GM23338 (cell line): Measurements from ENCODE around the gene PRSS48. TPM values are rescaled to one million over a fixed set of nuclear protein-coding genes. Genes with fewer than 3 reads are reported as not detected.
A peak's percentile ranks its signal among the peaks of the same experiment; 100 is the strongest.

Source experiments
- ATAC-seq: fragments of 200-7000 bp; cut with Tn5 transposase; 3 replicates; pipeline ENCODE4 v1.9.1; 2020
- DNase-seq: peaks from one replicate; pipeline ENCODE4 v3.0.0-alpha.2; 2015; ENCODE audit warnings: low spot score
- H2AFZ ChIP-seq: fragments of 200-600 bp; sonication (generic); 2 replicates; pipeline ENCODE4 v1.8.0; 2016; ENCODE audit warnings: antibody characterized with exemption, mild to moderate bottlenecking, moderate library complexity
- H3F3A ChIP-seq: fragments of 200-600 bp; sonication (generic); replicated peaks from 2 replicates; pipeline ENCODE4 v1.8.0; 2017; ENCODE audit warnings: antibody characterized with exemption, mixed run types, low read depth
- H3K27ac ChIP-seq: fragments of 200-600 bp; sonication (generic); 2 replicates; pipeline ENCODE4 v1.6.1; 2016; ENCODE audit warnings: low read depth
- H3K27me3 ChIP-seq: fragments of 200-600 bp; sonication (generic); 2 replicates; pipeline ENCODE4 v1.8.0; 2016; ENCODE audit warnings: mild to moderate bottlenecking, mixed run types, moderate library complexity; ENCODE audit not compliant: insufficient read depth
- H3K36me3 ChIP-seq: fragments of 200-600 bp; sonication (generic); 2 replicates; pipeline ENCODE4 v1.8.0; 2016; ENCODE audit warnings: mild to moderate bottlenecking; ENCODE audit not compliant: insufficient read depth
- H3K4me1 ChIP-seq: fragments of 200-600 bp; sonication (generic); 2 replicates; pipeline ENCODE4 v1.8.0; 2016; ENCODE audit warnings: mild to moderate bottlenecking, moderate library complexity; ENCODE audit not compliant: insufficient read depth
- H3K4me2 ChIP-seq: fragments of 200-600 bp; sonication (generic); 2 replicates; pipeline ENCODE4 v1.7.1; 2017; ENCODE audit warnings: mixed run types
- H3K4me3 ChIP-seq: fragments of 200-600 bp; sonication (generic); 2 replicates; pipeline ENCODE4 v1.6.1; 2016; ENCODE audit warnings: mixed run types
- H3K79me2 ChIP-seq: fragments of 200-600 bp; sonication (generic); replicated peaks from 2 replicates; pipeline ENCODE4 v1.8.0; 2017; ENCODE audit warnings: mild to moderate bottlenecking; ENCODE audit not compliant: insufficient read depth
- H3K9me2 ChIP-seq: fragments of 200-600 bp; sonication (generic); 2 replicates; pipeline ENCODE4 v1.8.0; 2017; ENCODE audit not compliant: insufficient read depth
- H4K20me1 ChIP-seq: fragments of 200-600 bp; sonication (generic); replicated peaks from 2 replicates; pipeline ENCODE4 v1.8.0; 2017; ENCODE audit warnings: mild to moderate bottlenecking; ENCODE audit not compliant: insufficient read depth
- H3K27ac Mint-ChIP-seq: 2 replicates; pipeline ENCODE4 v1.8.0; 2020; ENCODE audit warnings: inconsistent platforms, mild to moderate bottlenecking, moderate library complexity, mixed read lengths
- H3K27me3 Mint-ChIP-seq: 3 replicates; pipeline ENCODE4 v1.8.0; 2022; ENCODE audit warnings: low read depth, mild to moderate bottlenecking, moderate library complexity, mixed read lengths, inconsistent platforms; ENCODE audit not compliant: insufficient read depth, poor library complexity
- H3K36me3 Mint-ChIP-seq: 3 replicates; pipeline ENCODE4 v1.8.0; 2021; ENCODE audit warnings: low read depth, mild to moderate bottlenecking, inconsistent platforms, moderate library complexity, mixed read lengths
- H3K4me1 Mint-ChIP-seq: 3 replicates; pipeline ENCODE4 v1.8.0; 2020; ENCODE audit warnings: mild to moderate bottlenecking, inconsistent platforms, mixed read lengths
- H3K4me3 Mint-ChIP-seq: 3 replicates; pipeline ENCODE4 v1.8.0; 2021; ENCODE audit warnings: moderate library complexity, mild to moderate bottlenecking, inconsistent platforms, mixed read lengths
- H3K9me3 Mint-ChIP-seq: 3 replicates; pipeline ENCODE4 v1.8.0; 2020; ENCODE audit warnings: moderate library complexity, mild to moderate bottlenecking, inconsistent platforms, mixed read lengths
- CREB1 ChIP-seq: fragments of 250-450 bp; sonication (Bioruptor Pico); IDR thresholded peaks from 2 replicates; pipeline ENCODE4 v1.5.0; 2020; ENCODE audit warnings: low read depth, mild to moderate bottlenecking, moderate library complexity
- CTCF ChIP-seq, 2 experiments: fragments of 200-600 bp in 1 of 2; sonication (generic) in 1 of 2; conservative IDR thresholded peaks; 2 replicates each; pipeline versions ENCODE4 v1.5.1 to v1.6.1; 2016 to 2017; ENCODE audit warnings: antibody characterized with exemption in 2 of 2, low read depth in 2 of 2, mild to moderate bottlenecking in 2 of 2, moderate library complexity in 1 of 2
- EZH2 ChIP-seq: fragments of 200-600 bp; sonication (generic); IDR thresholded peaks from one replicate; pipeline ENCODE4 v1.8.0; 2017; ENCODE audit warnings: antibody characterized with exemption, mild to moderate bottlenecking, low read depth; ENCODE audit not compliant: unreplicated experiment
- EZH2phosphoT487 ChIP-seq: fragments of 200-600 bp; sonication (generic); IDR thresholded peaks from one replicate; pipeline ENCODE4 v1.8.1; 2018; ENCODE audit warnings: antibody characterized with exemption; ENCODE audit not compliant: unreplicated experiment
- JUNB ChIP-seq: IDR thresholded peaks from one replicate; pipeline ENCODE4 v1.6.1; 2016; ENCODE audit warnings: antibody characterized with exemption; ENCODE audit not compliant: unreplicated experiment
- STAT1 ChIP-seq: IDR thresholded peaks from one replicate; pipeline ENCODE4 v1.6.1; 2016; ENCODE audit warnings: antibody characterized with exemption; ENCODE audit not compliant: unreplicated experiment
- ZNF114 ChIP-seq: fragments of 250-450 bp; sonication (Bioruptor Pico); IDR thresholded peaks from 2 replicates; pipeline ENCODE4 v1.5.0; 2020; ENCODE audit warnings: mild to moderate bottlenecking, moderate library complexity
- ZNF331 ChIP-seq: fragments of 250-450 bp; sonication (Bioruptor Pico); IDR thresholded peaks from 2 replicates; pipeline ENCODE4 v1.5.0; 2020; ENCODE audit warnings: low read depth, mild to moderate bottlenecking, moderate library complexity
- ZNF462 ChIP-seq: fragments of 250-450 bp; sonication (Bioruptor Pico); IDR thresholded peaks from 2 replicates; pipeline ENCODE4 v1.5.0; 2020; ENCODE audit warnings: mild to moderate bottlenecking, moderate library complexity
- polyA plus RNA-seq: library from polyadenylated mRNA; unstranded; fragments of >200 nt; fragmentation: Nextera tagmentation; extraction: Ambion mirVana; gene quantifications from 2 replicates; pipeline ENCODE4 v1.2.1, GENCODE V29; 2016
- total RNA-seq: library from RNA; depleted of rRNA; stranded (reverse); fragments of >200 nt; shearing (Covaris generic); gene quantifications from 2 replicates; pipeline ENCODE4 v1.2.3, GENCODE V29; 2014
- TF ChIP-seq, protein P1 (sequence below): IDR thresholded peaks from one replicate; pipeline ENCODE4 v1.6.1; 2018; ENCODE audit warnings: antibody characterized with exemption; ENCODE audit not compliant: unreplicated experiment
- TF ChIP-seq, protein P2 (sequence below): IDR thresholded peaks from 2 replicates; pipeline ENCODE4 v1.6.1; 2016; ENCODE audit warnings: antibody characterized with exemption

The PRSS48 gene
- total and polyA plus RNA-seq, 2 experiments from 2014 or later, result 0.36 TPM; not detected in 1

DNA sequence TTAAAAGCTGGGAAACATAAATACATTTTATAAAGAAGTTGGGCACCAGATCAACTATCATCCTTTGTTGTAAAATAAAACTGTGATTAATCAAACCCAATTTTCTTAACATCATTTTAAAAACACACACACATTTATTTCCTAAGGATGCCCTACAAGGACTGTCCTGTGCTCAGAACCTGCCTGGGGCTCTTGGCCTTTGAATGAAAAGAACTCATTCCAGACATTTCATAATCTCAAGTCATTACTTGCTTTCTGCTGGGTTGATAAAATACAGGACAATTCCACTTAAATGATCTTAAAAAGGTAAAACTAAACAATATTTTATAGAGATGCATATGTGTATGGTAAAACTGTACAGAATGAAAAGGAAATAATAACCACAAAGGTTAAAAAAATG is 45.6 kb downstream of the PRSS48 start (continued):
- TF ChIP-seq, protein P1, sequence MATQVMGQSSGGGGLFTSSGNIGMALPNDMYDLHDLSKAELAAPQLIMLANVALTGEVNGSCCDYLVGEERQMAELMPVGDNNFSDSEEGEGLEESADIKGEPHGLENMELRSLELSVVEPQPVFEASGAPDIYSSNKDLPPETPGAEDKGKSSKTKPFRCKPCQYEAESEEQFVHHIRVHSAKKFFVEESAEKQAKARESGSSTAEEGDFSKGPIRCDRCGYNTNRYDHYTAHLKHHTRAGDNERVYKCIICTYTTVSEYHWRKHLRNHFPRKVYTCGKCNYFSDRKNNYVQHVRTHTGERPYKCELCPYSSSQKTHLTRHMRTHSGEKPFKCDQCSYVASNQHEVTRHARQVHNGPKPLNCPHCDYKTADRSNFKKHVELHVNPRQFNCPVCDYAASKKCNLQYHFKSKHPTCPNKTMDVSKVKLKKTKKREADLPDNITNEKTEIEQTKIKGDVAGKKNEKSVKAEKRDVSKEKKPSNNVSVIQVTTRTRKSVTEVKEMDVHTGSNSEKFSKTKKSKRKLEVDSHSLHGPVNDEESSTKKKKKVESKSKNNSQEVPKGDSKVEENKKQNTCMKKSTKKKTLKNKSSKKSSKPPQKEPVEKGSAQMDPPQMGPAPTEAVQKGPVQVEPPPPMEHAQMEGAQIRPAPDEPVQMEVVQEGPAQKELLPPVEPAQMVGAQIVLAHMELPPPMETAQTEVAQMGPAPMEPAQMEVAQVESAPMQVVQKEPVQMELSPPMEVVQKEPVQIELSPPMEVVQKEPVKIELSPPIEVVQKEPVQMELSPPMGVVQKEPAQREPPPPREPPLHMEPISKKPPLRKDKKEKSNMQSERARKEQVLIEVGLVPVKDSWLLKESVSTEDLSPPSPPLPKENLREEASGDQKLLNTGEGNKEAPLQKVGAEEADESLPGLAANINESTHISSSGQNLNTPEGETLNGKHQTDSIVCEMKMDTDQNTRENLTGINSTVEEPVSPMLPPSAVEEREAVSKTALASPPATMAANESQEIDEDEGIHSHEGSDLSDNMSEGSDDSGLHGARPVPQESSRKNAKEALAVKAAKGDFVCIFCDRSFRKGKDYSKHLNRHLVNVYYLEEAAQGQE, result no peak
- no peak for TF ChIP-seq CTCF (conservative IDR thresholded peaks at IDR 0.05; ENCODE audit: low read depth in 2 of 2)
- no peak for TF ChIP-seq JUNB
- TF ChIP-seq ZNF331 (CRISPR knock-in tag), result no peak
- TF ChIP-seq ZNF114, result no peak

- ATAC-seq (no peak), DNase-seq (no peak)
- Mint-ChIP-seq H3K27ac (no peak overlapping the region; the same call in 1 of the 2 replicates), H3K9me3 (no peaks in the 10 kb centered on the region), H3K4me1 (peaks cover 39% of the 10 kb centered on the region), H3K36me3 (0 out of 3 replicates have a peak, but pooled peaks cover 4% of the 10 kb centered on the region), H3K27me3 (peaks cover 4% of the 10 kb centered on the region), H3K4me3 (peak overlapping the region; percentile 88)
- Histone ChIP-seq H3K36me3 (no peaks in the 10 kb centered on the region), H3K27ac (no peak overlapping the region; the same call in 1 of the 2 replicates), H3F3A (no peaks in the 10 kb centered on the region), H3K4me1 (peaks cover 26% of the 10 kb centered on the region), H3K4me3 (peak overlapping the region; percentile 77), H4K20me1 (no peaks in the 10 kb centered on the region; the same call in 1 of the 2 replicates), H3K27me3 (no peaks in the 10 kb centered on the region), H3K9me2 (no peaks in the 10 kb centered on the region), H3K4me2 (peak overlapping the region; percentile 69), H3K79me2 (peaks cover 55% of the 10 kb centered on the region), H2AFZ (no peak overlapping the region)
- TF ChIP-seq EZH2phosphoT487, result no peak
- TF ChIP-seq, protein P2, sequence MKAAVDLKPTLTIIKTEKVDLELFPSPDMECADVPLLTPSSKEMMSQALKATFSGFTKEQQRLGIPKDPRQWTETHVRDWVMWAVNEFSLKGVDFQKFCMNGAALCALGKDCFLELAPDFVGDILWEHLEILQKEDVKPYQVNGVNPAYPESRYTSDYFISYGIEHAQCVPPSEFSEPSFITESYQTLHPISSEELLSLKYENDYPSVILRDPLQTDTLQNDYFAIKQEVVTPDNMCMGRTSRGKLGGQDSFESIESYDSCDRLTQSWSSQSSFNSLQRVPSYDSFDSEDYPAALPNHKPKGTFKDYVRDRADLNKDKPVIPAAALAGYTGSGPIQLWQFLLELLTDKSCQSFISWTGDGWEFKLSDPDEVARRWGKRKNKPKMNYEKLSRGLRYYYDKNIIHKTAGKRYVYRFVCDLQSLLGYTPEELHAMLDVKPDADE, result no peak
- TF ChIP-seq CREB1 (CRISPR knock-in tag), result no peak
- TF ChIP-seq ZNF114, result no peak
- no peak for TF ChIP-seq ZNF462 (CRISPR knock-in tag)
- TF ChIP-seq EZH2, result no peak
- TF ChIP-seq ZNF331 (CRISPR knock-in tag), result no peak
- no peak for TF ChIP-seq STAT1
These were observed 46.7 kb downstream of the PRSS48 start for GRCh38 chr4:151323667-151324066.
